Neutrophil (primary cell): ENCODE results near the gene KRTAP1-4.

Source experiments
- H3K27ac ChIP-seq: fragments of 200-600 bp; sonication (generic); 2 replicates; pipeline ENCODE4 v1.5.1; 2016; ENCODE audit warnings: mild to moderate bottlenecking, moderate library complexity
- H3K27me3 ChIP-seq: fragments of 200-600 bp; sonication (generic); 2 replicates; pipeline ENCODE4 v1.6.0; 2016; ENCODE audit warnings: mild to moderate bottlenecking
- H3K36me3 ChIP-seq: fragments of 200-600 bp; sonication (generic); 2 replicates; pipeline ENCODE4 v1.5.1; 2017
- H3K4me1 ChIP-seq, 2 experiments: fragments of 200-600 bp in 1 of 2; sonication (generic) in 1 of 2; 1 replicate in 1 of 2; 2 replicates in 1 of 2; pipeline versions ENCODE4 v1.5.1 to v1.6.1; 2013 to 2016; ENCODE audit warnings: low read depth in 1 of 2, low read length in 1 of 2, mild to moderate bottlenecking in 1 of 2, moderate library complexity in 1 of 2; ENCODE audit not compliant: control insufficient read depth in 1 of 2, insufficient read depth in 1 of 2
- H3K4me3 ChIP-seq, 2 experiments: fragments of 200-600 bp in 1 of 2; sonication (generic) in 1 of 2; 1 replicate in 1 of 2; 2 replicates in 1 of 2; pipeline ENCODE4 v1.5.1; 2013 to 2016; ENCODE audit warnings: low read depth in 1 of 2, low read length in 1 of 2, mild to moderate bottlenecking in 1 of 2, moderate library complexity in 1 of 2
- H3K9me3 ChIP-seq: fragments of 200-600 bp; sonication (generic); 2 replicates; pipeline ENCODE4 v1.5.1; 2016
- TF ChIP-seq, protein P1 (sequence below): fragments of 200-600 bp; sonication (generic); IDR thresholded peaks from 2 replicates; pipeline ENCODE4 v1.5.1; 2016; ENCODE audit warnings: antibody characterized with exemption

Gene KRTAP1-4

DNA sequence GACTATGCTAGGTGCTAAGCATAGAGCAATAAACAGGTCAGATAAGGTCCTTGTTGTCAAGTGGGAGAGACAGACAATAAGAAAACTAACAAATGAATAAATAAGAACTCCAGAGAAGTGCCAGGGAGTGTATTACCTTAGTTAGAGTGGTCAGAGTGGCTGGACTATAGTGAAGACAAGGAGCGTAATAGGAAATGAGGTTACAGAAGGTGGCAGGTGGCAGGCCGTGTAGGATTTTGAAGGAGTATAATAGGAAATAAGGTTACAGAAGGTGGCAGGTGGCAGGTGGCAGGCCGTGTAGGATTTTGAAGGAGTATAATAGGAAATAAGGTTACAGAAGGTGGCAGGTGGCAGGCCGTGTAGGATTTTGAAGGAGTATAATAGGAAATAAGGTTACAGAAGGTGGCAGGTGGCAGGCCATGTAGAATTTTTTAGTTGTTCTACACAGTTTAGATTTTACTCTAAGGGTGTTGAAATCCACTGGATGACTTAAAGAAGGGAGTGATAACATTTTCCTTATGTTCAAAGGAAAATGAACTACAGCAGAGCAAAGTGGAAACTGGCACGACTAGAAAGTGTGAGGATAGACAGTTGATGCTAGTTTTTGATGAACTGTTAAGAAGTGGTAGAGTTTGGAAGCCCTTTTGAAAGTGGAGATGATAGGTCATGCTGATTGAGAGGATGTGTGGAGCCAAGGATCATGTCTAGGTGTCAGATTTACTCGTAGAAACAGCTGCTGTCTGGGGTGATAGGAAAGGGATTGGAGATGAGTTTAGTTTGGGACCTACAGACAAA, 17.5 kb downstream of the KRTAP1-4 start:
- H3K4me1 ChIP-seq, result peaks cover 0 to 2% of the 10 kb centered on the region in 2 experiments
- H3K27me3 ChIP-seq, result peaks cover 9% of the 10 kb centered on the region
- no peaks in the 10 kb centered on the region for H3K9me3 ChIP-seq
- H3K36me3 ChIP-seq, result no peaks in the 10 kb centered on the region
- H3K27ac ChIP-seq, result no peak overlapping the region
- TF ChIP-seq, protein P1, sequence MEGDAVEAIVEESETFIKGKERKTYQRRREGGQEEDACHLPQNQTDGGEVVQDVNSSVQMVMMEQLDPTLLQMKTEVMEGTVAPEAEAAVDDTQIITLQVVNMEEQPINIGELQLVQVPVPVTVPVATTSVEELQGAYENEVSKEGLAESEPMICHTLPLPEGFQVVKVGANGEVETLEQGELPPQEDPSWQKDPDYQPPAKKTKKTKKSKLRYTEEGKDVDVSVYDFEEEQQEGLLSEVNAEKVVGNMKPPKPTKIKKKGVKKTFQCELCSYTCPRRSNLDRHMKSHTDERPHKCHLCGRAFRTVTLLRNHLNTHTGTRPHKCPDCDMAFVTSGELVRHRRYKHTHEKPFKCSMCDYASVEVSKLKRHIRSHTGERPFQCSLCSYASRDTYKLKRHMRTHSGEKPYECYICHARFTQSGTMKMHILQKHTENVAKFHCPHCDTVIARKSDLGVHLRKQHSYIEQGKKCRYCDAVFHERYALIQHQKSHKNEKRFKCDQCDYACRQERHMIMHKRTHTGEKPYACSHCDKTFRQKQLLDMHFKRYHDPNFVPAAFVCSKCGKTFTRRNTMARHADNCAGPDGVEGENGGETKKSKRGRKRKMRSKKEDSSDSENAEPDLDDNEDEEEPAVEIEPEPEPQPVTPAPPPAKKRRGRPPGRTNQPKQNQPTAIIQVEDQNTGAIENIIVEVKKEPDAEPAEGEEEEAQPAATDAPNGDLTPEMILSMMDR, result no peak
- H3K4me3 ChIP-seq, result no peak overlapping the region

DNA sequence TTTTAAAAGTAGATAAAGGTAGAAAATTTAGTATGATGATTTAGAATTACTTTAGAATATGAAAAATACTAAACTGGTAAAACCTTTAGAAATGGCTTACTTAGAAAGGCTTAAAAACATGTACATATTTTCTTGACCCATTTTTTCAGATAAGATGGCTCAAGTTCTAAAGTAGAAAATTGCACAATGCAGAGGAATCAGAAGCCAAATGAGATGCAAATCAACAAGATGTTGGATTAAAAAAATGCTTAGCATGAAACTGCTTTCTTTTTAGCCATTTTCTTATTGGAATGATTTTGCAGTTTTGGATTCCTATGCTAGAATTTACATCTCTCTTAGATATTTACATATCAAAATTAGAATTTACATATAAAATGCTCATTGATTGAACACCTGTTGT, 19.6 kb downstream of the KRTAP1-4 start:
- Histone ChIP-seq H3K27me3 (peaks cover 11% of the 10 kb centered on the region), H3K4me1 (no peaks in the 10 kb centered on the region), H3K27ac (no peak overlapping the region), H3K4me3 (no peak overlapping the region), H3K36me3 (no peaks in the 10 kb centered on the region), H3K9me3 (no peaks in the 10 kb centered on the region)
- TF ChIP-seq, protein P1, result no peak

DNA sequence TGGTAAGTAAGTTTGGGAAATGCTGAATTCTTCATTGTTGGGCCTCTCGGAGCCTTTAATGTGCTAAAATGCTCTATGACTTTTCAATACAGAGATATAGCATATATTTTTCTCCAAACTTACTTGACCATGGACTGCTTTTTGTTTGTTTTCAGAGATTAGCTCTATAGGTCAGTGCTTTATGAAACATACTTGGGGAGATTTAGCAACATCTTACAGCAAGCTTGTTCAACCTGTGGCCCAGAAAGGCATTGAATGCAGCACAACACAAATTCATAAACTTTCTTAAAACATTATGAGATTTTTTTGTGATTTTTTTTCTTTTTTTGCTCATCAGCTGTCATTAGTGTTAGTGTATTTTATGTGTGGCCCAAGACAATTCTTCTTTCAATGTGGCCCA, 20.1 kb downstream of the KRTAP1-4 start:
- no peak overlapping the region for H3K4me3 ChIP-seq
- no peak overlapping the region for H3K27ac ChIP-seq
- no peaks in the 10 kb centered on the region for H3K36me3 ChIP-seq
- no peaks in the 10 kb centered on the region for H3K4me1 ChIP-seq
- H3K27me3 ChIP-seq, result peaks cover 10% of the 10 kb centered on the region
- no peaks in the 10 kb centered on the region for H3K9me3 ChIP-seq
- TF ChIP-seq, protein P1, result no peak

DNA sequence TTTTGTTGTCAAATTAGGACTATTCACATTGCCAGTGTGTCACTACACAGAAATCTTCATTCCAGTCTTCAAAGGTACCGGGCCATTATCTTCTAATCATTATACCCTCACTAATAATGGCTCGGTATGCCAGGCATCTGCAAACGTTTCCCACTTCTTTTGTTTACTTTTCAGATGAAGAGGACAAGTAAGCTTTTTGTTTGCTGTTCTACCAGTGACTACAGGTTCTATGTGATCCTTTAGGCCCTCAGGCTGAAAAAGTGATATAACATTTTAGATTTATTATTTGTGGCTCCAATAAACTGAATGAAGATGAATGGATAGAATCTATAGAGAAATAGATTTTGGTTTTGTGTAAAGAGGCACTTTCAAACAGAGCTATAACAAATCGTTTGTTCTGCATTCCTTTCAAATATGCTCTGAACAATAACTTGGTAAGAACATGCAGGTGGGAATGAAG, 20.7 kb downstream of the KRTAP1-4 start:
- Histone ChIP-seq H3K36me3 (no peaks in the 10 kb centered on the region), H3K4me3 (no peak overlapping the region), H3K4me1 (no peaks in the 10 kb centered on the region), H3K27me3 (peaks cover 10% of the 10 kb centered on the region), H3K9me3 (no peaks in the 10 kb centered on the region), H3K27ac (no peak overlapping the region)
- TF ChIP-seq, protein P1, result no peak

DNA sequence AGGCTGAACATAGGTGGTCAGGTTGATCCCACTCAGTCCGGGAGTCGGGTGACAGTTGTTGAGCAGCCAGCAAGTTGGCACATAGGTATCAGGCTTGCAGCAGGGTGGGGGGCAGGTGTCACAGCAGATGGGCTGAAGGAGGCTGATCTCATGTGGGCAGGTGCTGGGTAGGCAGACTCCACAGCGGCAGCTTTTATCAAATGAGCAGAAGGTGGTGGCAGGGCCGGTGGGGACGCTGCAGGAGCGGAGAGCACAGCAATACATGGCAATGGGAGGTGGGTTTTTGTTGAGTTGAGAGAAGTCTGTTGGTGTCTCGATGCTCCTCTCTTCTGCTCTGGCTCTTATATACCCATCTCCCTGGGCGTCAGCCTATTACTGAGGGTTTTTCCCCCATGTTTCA, 21.2 kb downstream of the KRTAP1-4 start, which contains the start of gene KRTAP3-1:
KRTAP3-1 (minus strand) TSS at position 318 of the 400 bp plus-strand sequence; CDS start at position 264, 54 bp downstream.
- Histone ChIP-seq H3K9me3 (no peaks in the 10 kb centered on the region), H3K27me3 (peaks cover 11% of the 10 kb centered on the region), H3K27ac (no peak within 1 kb of the TSS), H3K4me3 (no peak within 1 kb of the TSS), H3K4me1 (no peaks in the 10 kb centered on the region), H3K36me3 (no peaks in the 10 kb centered on the region)
- TF ChIP-seq, protein P1, result no peak
